GM12878 (cell line): ENCODE measurements around the gene FBXL17. TPM values are rescaled to one million over a fixed set of nuclear protein-coding genes. Genes with fewer than 3 reads are reported as not detected.
A peak's percentile ranks its signal among the peaks of the same experiment; 100 is the strongest.

ENCODE experiments used
- BMI1 ChIP-seq: fragments of 450-650 bp; IDR thresholded peaks from 2 replicates; pipeline ENCODE4 v1.6.1; 2016; ENCODE audit warnings: mild to moderate bottlenecking, moderate library complexity, borderline replicate concordance
- CBFB ChIP-seq: IDR thresholded peaks from 2 replicates; pipeline ENCODE4 v1.6.1; 2016; ENCODE audit warnings: antibody characterized with exemption, low read depth
- CHD2 ChIP-seq: IDR thresholded peaks from 2 replicates; pipeline ENCODE4 v1.6.1; 2011; ENCODE audit warnings: low read depth, low read length, improper control_type of control experiment, borderline replicate concordance
- CHD4 ChIP-seq: fragments of 200-600 bp; sonication (generic); IDR thresholded peaks from 2 replicates; pipeline ENCODE4 v1.6.1; 2016; ENCODE audit warnings: mild to moderate bottlenecking
- DPF2 ChIP-seq: fragments of 450-650 bp; IDR thresholded peaks from 2 replicates; pipeline ENCODE4 v1.6.1; 2017; ENCODE audit warnings: mild to moderate bottlenecking
- EGR1 ChIP-seq, 2 experiments: IDR thresholded peaks; 1 replicate in 1 of 2; 2 replicates in 1 of 2; pipeline ENCODE4 v1.6.1; 2011 to 2012; ENCODE audit warnings: low read depth in 2 of 2, low read length in 2 of 2, borderline replicate concordance in 1 of 2, mild to moderate bottlenecking in 1 of 2, moderate library complexity in 1 of 2
- EP300 ChIP-seq, 2 experiments: fragments of 150-350 bp in 1 of 2; IDR thresholded peaks; 2 replicates each; pipeline ENCODE4 v1.6.1; 2011 to 2012; ENCODE audit warnings: low read depth in 2 of 2, low read length in 2 of 2, borderline replicate concordance in 1 of 2, improper control_type of control experiment in 1 of 2, inconsistent platforms in 1 of 2; ENCODE audit not compliant: control insufficient read depth in 1 of 2
- KAT2A ChIP-seq: conservative IDR thresholded peaks from 2 replicates; pipeline ENCODE4 v1.6.1; 2011; ENCODE audit warnings: low read depth, low read length; ENCODE audit not compliant: control insufficient read depth
- MYC ChIP-seq: IDR thresholded peaks from 2 replicates; pipeline ENCODE4 v1.6.1; 2011; ENCODE audit warnings: mild to moderate bottlenecking, low read length, moderate library complexity, inconsistent platforms; ENCODE audit not compliant: insufficient read depth, insufficient replicate concordance, insufficient read length, severe bottlenecking
- NR2C2 ChIP-seq: IDR thresholded peaks from 2 replicates; pipeline ENCODE4 v1.6.1; 2011; ENCODE audit warnings: borderline replicate concordance, low read depth; ENCODE audit not compliant: control insufficient read depth, insufficient read length
- NRF1 ChIP-seq: conservative IDR thresholded peaks from 2 replicates; pipeline ENCODE4 v1.6.1; 2011; ENCODE audit warnings: mild to moderate bottlenecking, low read depth, low read length, improper control_type of control experiment
- PAX5 ChIP-seq: IDR thresholded peaks from 2 replicates; pipeline ENCODE4 v1.6.1; 2011; ENCODE audit warnings: low read depth, low read length, borderline replicate concordance
- POLR2AphosphoS2 ChIP-seq: IDR thresholded peaks from 2 replicates; pipeline ENCODE4 v1.6.1; 2011; ENCODE audit warnings: low read depth, mild to moderate bottlenecking, low read length, improper control_type of control experiment, moderate library complexity
- RELA ChIP-seq: fragments of 450-650 bp; IDR thresholded peaks from 2 replicates; pipeline ENCODE4 v1.8.0; 2014; ENCODE audit warnings: borderline replicate concordance; ENCODE audit not compliant: partially characterized antibody
- SMARCA5 ChIP-seq: fragments of 450-650 bp; IDR thresholded peaks from 2 replicates; pipeline ENCODE4 v1.6.1; 2017; ENCODE audit warnings: mild to moderate bottlenecking
- SREBF2 ChIP-seq: IDR thresholded peaks from 2 replicates; pipeline ENCODE4 v1.6.1; 2012; ENCODE audit warnings: mild to moderate bottlenecking, low read length
- TARDBP ChIP-seq: IDR thresholded peaks from 2 replicates; pipeline ENCODE4 v1.6.1; 2016; ENCODE audit warnings: borderline replicate concordance
- TBL1XR1 ChIP-seq: IDR thresholded peaks from 2 replicates; pipeline ENCODE4 v1.6.1; 2012; ENCODE audit warnings: low read depth, low read length, improper control_type of control experiment
- WRNIP1 ChIP-seq: IDR thresholded peaks from 2 replicates; pipeline ENCODE4 v1.6.1; 2011; ENCODE audit warnings: low read depth, low read length, improper control_type of control experiment, borderline replicate concordance
- ZNF207 ChIP-seq: fragments of 450-650 bp; IDR thresholded peaks from 2 replicates; pipeline ENCODE4 v1.6.1; 2014; ENCODE audit warnings: antibody characterized with exemption, mild to moderate bottlenecking, borderline replicate concordance
- polyA plus RNA-seq, 11 experiments: library from polyadenylated mRNA; depleted of rRNA in 4 of 11; unstranded in 6 of 11; stranded (reverse) in 5 of 11; fragments of >200 nt; fragmentation: Nextera tagmentation in 4 of 11; fragmentation: Illumina TruSeq in 1 of 11; extraction: Ambion mirVana in 4 of 11; extraction: Trizol in 1 of 11; gene quantifications; 1 replicate in 1 of 11; 2 replicates in 10 of 11; pipeline versions ENCODE4 v1.2.1 to v1.2.3, GENCODE V29; 2011 to 2016; ENCODE audit warnings: inconsistent platforms in 2 of 11, missing spikeins in 2 of 11, low read depth in 1 of 11
- total RNA-seq, 4 experiments: library from RNA; depleted of rRNA in 3 of 4; stranded (reverse); fragments of >200 nt in 3 of 4; fragmentation: Illumina TruSeq in 1 of 4; extraction: Trizol in 1 of 4; gene quantifications; 2 replicates each; pipeline versions ENCODE4 v1.2.1 to v1.2.3, GENCODE V29; 2013 to 2021
- TF ChIP-seq, protein P1 (sequence below): fragments of 450-650 bp; IDR thresholded peaks from 2 replicates; pipeline ENCODE4 v1.6.1; 2017; ENCODE audit warnings: antibody characterized with exemption, mild to moderate bottlenecking, moderate library complexity
- TF ChIP-seq, protein P2 (sequence below): IDR thresholded peaks from 2 replicates; pipeline ENCODE4 v1.6.1; 2011; ENCODE audit warnings: low read depth, mild to moderate bottlenecking, low read length, moderate library complexity, borderline replicate concordance; ENCODE audit errors: extremely low read depth
- TF ChIP-seq, protein P3 (sequence below): IDR thresholded peaks from 2 replicates; pipeline ENCODE4 v1.6.1; 2011; ENCODE audit warnings: borderline replicate concordance, low read depth, mild to moderate bottlenecking, moderate library complexity, mixed read lengths, low read length; ENCODE audit not compliant: insufficient read depth; ENCODE audit errors: extremely low read length
- TF ChIP-seq, protein P4 (sequence below): IDR thresholded peaks from 2 replicates; pipeline ENCODE4 v1.6.1; 2012; ENCODE audit warnings: low read depth, low read length, improper control_type of control experiment

Gene FBXL17
- total and polyA plus RNA-seq, 10 of the 15 experiments (the other 5 are each of a cell fraction or from before 2014, with no cell fraction given) = 0.88 to 9.0 (median 4.4) TPM

DNA sequence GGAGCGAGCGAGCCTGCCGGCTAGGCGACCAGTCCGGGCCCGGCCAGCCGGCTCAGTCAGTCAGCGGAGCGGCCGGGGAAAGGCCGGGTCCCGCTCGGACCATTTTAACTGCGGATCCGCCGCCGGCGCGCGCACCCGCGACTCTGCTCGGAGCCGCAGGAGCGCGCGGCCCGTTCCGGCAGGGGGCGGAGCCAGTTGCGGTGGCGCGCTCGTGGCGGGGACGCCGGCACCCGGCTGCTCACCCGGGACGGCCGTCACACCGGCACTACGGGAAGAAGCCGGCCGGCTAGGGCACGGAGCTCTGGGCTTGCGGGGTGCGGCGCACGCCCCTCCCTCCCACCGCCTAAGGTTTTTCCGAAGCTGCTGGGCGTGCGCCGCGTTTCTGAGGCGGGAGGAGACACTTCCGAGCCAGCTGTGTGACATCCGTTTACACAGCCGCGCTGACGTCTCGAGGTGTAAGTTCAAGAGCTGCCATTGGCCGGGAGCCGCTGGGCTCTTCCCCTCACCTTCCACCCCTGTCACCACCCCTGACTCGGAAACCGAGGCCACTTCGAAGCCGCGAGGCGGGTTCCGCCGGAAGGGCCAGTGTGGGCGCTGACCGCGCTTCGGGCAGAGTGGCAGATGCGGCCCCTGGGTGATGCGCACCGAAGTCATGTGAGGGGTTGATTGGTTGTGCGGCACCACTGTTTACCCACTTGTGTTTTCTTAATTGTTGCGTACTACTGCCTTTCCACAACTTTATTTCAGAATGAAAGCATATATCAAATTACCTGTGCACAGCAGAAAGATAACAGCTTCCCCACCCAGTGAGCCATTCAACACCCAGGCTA lies at the start of gene FBXL17 (continued):
- TF ChIP-seq, protein P1, sequence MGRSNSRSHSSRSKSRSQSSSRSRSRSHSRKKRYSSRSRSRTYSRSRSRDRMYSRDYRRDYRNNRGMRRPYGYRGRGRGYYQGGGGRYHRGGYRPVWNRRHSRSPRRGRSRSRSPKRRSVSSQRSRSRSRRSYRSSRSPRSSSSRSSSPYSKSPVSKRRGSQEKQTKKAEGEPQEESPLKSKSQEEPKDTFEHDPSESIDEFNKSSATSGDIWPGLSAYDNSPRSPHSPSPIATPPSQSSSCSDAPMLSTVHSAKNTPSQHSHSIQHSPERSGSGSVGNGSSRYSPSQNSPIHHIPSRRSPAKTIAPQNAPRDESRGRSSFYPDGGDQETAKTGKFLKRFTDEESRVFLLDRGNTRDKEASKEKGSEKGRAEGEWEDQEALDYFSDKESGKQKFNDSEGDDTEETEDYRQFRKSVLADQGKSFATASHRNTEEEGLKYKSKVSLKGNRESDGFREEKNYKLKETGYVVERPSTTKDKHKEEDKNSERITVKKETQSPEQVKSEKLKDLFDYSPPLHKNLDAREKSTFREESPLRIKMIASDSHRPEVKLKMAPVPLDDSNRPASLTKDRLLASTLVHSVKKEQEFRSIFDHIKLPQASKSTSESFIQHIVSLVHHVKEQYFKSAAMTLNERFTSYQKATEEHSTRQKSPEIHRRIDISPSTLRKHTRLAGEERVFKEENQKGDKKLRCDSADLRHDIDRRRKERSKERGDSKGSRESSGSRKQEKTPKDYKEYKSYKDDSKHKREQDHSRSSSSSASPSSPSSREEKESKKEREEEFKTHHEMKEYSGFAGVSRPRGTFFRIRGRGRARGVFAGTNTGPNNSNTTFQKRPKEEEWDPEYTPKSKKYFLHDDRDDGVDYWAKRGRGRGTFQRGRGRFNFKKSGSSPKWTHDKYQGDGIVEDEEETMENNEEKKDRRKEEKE = no peak
- peak; percentile 9 for TF ChIP-seq RELA
- no peak for TF ChIP-seq WRNIP1
- peak; percentile 11; the same call in 1 of the 2 replicates for TF ChIP-seq SMARCA5
- TF ChIP-seq EP300 (IDR thresholded peaks at IDR 0.05; ENCODE audit: borderline replicate concordance in 1 of 2, control insufficient read depth in 1 of 2, low read depth in 2 of 2, low read length in 2 of 2) = peak; percentile 28 to 54; a peak in 1 of 4 replicates
- TF ChIP-seq, protein P2, sequence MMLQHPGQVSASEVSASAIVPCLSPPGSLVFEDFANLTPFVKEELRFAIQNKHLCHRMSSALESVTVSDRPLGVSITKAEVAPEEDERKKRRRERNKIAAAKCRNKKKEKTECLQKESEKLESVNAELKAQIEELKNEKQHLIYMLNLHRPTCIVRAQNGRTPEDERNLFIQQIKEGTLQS = no peak
- no peak for TF ChIP-seq CHD4
- TF ChIP-seq, protein P3, sequence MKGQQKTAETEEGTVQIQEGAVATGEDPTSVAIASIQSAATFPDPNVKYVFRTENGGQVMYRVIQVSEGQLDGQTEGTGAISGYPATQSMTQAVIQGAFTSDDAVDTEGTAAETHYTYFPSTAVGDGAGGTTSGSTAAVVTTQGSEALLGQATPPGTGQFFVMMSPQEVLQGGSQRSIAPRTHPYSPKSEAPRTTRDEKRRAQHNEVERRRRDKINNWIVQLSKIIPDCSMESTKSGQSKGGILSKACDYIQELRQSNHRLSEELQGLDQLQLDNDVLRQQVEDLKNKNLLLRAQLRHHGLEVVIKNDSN = peak; percentile 67
- peak; percentile 60; the same call in 1 of the 2 replicates for TF ChIP-seq DPF2
- peak; percentile 88; the same call in 1 of the 2 replicates for TF ChIP-seq ZNF207
- no peak for TF ChIP-seq KAT2A
- TF ChIP-seq POLR2AphosphoS2 = peak; percentile 80; the same call in 1 of the 2 replicates
- TF ChIP-seq NR2C2 = no peak
- peak; percentile 83; the same call in 1 of the 2 replicates for TF ChIP-seq CBFB
- TF ChIP-seq MYC = no peak
- 0 out of 2 replicates have a peak, but pooled peaks have one; percentile 64 for TF ChIP-seq PAX5
- TF ChIP-seq, protein P4, sequence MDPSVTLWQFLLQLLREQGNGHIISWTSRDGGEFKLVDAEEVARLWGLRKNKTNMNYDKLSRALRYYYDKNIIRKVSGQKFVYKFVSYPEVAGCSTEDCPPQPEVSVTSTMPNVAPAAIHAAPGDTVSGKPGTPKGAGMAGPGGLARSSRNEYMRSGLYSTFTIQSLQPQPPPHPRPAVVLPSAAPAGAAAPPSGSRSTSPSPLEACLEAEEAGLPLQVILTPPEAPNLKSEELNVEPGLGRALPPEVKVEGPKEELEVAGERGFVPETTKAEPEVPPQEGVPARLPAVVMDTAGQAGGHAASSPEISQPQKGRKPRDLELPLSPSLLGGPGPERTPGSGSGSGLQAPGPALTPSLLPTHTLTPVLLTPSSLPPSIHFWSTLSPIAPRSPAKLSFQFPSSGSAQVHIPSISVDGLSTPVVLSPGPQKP = peak; percentile 85
- peak; percentile 30; the same call in 1 of the 2 replicates for TF ChIP-seq TBL1XR1
- TF ChIP-seq EGR1 (IDR thresholded peaks at IDR 0.05; ENCODE audit: borderline replicate concordance in 1 of 2, low read depth in 2 of 2, low read length in 2 of 2) = peak in 1 of 2 experiments; percentile 43; a peak in 1 of 3 replicates
- TF ChIP-seq CHD2 = no peak; the same call in 1 of the 2 replicates
- TF ChIP-seq BMI1 = no peak
- TF ChIP-seq SREBF2 = no peak
- no peak for TF ChIP-seq NRF1
- TF ChIP-seq TARDBP = peak; percentile 87
